NCI-H510A (cell line): ENCODE data around the gene PRDM16.

Source experiments
- DNase-seq: peaks from one replicate; lab custom pipeline; 2025; lab: John Stamatoyannopoulos, UW

The PRDM16 gene

GRCh38 chr1:3397311-3397710 is 328.3 kb downstream of the PRDM16 start:
- DNase-seq = no peak

DNA sequence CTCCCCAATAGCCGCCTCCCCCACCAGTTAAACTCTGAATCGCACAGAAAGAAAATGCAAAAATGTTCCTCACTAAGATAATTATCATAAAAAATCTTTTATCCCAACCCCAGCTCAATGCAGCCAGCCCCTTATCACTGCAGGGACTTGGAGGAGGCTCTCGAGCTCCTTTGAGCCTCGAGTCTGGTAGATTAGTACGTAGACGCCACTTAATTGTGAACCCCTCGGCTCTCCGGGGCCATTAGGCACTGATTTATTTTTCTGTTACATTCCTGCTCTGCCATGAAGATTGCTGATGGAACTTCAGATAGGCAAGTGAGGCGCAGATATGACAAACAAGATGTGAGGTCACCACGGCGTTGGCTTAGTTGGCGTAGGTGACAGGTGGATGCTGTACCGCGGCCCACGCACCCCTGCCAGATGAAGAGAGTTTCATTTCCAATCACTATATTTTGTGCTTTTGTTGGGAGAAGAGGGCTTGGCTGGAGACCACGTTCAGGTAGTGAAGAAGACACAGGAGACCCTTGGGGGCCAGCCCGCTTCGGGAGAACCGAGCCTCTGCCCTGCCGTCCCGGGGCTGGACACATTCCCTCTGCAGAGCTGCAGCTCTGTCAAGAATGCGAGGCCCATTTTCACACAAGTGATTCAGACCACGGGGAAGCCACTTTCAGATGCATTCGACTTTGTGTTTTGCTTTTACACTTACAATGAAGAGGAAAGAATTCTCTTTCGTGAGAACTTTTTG is 329.6 kb downstream of the PRDM16 start:
- DNase-seq = no peak

GRCh38 chr1:3399732-3400131 is 330.7 kb downstream of the PRDM16 start:
- no peak for DNase-seq

GRCh38 chr1:3401585-3402257 is 332.7 kb downstream of the PRDM16 start:
- DNase-seq = no peak

- no peak for DNase-seq
Measured at GRCh38 chr1:3402258-3403010, 333.4 kb downstream of the PRDM16 start.

DNA sequence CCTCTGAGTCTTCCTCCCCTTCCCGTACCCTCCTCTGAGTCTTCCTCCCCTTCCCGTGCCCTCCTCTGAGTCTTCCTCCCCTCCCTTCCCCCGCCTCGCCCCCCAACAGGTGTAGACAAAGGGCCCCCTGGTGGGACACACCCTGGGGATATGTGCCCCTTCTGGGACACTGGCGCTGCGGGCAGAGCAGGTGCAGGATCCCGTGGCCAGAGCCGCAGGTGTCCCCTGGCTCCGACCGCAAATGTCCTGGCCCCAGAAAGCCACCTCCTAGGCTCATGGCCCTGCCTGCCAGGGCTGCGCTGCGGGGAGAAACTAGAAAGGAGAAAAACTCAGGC is 334.0 kb downstream of the PRDM16 start:
- no peak for DNase-seq

- DNase-seq = no peak
Measured at GRCh38 chr1:3403388-3404231, 334.6 kb downstream of the PRDM16 start.

DNA sequence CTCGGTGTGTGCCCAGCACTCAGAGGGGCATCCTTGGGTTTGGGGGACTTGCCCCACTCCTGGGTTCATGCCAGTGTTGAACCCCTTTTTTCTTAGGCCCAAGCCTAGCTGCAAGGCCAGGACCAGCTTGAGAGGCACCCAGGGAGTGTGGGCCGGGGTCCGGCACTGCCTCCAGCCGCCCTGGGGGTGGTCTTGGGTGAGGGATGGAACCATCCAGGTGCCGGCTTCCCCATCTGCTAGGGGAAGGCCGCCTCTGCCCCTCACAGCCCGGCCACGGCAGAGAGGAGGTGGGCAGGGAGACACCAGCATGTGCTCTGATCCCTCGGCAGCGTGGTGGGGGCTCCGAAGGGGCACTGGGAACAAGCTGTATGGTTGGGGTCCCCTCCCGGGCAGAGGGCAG is 335.3 kb downstream of the PRDM16 start:
- DNase-seq = no peak

- DNase-seq = no peak
Measured at GRCh38 chr1:3404801-3405200, 335.8 kb downstream of the PRDM16 start.

GRCh38 chr1:3405491-3405890 is 336.5 kb downstream of the PRDM16 start:
- no peak for DNase-seq

DNA sequence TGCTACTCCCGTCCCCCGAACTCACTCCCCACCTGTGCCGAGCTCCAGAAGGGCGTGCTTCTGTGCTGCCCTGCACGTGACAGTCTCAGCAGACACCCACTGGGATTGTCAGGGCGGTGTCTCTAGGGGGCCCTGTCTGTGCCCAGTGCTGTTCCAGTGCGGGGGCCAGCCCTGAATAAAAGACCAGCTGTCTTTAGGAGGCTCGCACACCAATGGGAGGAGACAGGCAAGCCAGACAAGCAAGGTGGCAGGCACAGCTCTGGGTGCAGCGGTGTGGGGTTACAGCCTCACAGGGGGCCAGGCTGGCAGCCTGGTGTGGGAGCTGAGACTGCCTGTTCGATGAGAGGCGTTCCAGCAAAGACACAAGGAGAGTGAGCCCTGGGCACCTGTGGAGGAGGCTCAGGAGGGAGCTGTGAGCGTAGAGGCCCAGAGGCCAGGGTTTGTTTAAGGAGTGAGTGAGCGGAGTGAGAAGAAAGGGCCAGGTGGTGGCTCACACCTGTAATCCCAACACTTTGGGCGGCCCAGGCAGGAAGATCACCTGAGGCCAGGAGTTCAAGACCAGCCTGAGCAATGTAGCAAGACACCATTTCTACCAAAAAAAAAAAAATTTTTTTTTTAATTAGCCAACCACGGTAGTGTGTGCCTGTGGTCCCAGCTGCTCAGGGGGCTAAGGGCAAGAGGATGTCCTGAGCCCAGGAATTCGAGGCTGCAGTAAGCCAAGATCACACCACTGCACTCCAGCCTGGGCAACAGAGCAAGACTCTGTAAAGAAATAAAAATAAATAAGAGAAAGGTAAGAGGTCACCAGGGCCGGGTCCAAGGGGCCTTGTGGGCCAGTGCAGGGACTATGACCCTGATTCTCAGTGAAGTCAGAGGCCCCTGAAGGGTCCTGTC is 337.2 kb downstream of the PRDM16 start:
- DNase-seq = no peak

GRCh38 chr1:3407021-3407420 is 338.0 kb downstream of the PRDM16 start:
- no peak for DNase-seq

DNA sequence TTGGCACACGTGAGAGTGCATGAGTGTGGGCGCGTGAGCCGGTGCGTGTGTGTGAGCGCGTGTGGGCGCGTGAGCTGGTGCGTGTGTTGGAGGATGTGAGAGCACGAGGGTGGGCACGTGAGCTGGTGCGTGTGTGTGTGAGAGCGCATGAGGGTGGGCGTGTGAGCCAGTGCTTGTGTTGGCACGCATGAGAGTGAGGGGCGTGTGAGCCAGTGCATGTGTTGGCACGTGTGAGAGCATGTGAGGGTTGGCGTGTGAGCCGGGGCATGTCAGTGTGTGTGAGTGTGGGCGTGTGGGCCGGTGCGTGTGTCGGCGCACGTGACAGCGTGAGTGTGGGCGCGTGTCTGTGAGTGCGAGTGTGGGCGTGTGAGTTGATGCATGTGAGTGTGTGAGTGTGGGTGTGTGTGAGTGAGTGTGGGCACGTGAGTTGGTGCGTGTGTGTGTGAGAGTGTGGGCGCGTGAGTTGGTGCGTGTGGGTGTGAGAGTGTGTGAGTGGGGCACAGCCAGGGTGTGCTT is 339.8 kb downstream of the PRDM16 start:
- DNase-seq = no peak

DNA sequence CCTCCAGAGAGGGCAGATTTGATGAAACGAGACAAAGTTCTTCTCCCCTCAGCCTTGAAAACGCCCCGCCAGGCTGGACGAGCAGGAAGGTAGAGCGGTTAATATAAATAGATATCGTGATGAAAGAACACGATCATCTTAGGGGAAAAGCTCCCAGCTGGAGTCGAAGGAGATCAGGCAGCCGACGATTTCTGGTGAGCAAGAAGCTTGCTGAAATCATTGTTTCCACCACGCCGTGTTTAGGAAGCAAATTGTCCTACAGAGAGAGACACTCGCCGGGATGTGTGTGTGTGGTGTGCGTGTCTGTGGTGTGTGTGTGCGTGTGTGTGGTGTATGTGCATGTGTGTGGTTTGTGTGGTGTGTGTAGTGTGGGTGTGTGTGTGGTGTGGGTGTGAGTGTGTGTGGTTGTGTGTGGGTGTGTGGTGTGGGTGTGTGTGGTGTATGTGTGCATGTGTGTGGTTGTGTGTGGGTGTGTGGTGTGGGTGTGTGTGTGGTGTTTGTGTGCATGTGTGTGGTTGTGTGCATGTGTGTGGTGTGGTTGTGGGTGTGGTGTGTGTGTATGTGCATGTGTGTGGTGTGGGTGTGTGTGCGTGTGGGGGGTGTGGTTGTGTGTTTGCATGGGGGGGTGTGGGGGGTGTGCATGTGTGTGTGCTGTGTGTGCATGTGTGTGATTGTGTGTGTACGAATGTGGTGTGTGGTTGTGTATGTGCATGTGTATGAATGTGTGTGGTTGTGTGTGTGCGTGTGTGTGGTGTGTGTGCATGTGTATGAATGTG is 340.6 kb downstream of the PRDM16 start:
- no peak for DNase-seq

DNA sequence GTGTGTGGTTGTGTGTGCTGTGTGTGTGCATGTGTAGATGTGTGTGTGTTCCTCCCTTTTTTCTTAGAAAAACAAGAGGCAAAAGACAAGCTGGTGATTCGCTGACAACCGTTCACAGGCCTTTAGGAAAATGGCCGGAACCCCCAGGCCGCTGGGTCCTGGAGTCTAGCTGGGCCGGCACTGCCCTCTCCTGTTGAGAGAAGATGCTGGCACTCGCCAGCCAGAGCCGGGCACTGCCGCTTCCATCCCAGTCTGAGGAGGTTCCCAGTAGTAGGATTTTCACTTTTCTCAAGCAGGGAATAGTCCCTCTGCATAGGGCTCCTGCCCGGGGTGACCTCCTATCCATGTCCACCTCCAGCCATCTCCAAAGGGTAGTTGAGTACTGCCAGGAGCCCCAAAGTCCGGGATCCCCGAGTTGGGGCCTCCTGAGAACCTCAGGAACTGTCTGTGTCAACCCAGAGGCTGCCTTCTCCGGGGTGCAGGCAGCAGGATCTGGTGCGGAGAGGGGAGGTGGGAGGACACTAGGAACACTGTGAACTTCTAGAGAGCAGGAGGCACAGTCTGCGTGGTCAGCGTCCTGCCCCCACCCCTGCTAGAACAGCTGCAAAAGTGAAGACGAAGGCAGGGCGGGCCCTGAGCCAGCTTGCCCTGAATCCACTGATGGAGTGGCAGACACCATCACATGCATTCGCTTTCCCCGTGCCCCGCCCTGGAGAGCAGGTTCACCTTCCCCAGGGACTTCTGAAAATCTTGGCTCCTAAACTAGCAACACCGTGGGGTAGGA is 341.3 kb downstream of the PRDM16 start:
- no peak for DNase-seq

GRCh38 chr1:3411806-3412205 is 342.8 kb downstream of the PRDM16 start:
- no peak for DNase-seq

GRCh38 chr1:3412376-3412775 is 343.4 kb downstream of the PRDM16 start:
- no peak for DNase-seq

DNA sequence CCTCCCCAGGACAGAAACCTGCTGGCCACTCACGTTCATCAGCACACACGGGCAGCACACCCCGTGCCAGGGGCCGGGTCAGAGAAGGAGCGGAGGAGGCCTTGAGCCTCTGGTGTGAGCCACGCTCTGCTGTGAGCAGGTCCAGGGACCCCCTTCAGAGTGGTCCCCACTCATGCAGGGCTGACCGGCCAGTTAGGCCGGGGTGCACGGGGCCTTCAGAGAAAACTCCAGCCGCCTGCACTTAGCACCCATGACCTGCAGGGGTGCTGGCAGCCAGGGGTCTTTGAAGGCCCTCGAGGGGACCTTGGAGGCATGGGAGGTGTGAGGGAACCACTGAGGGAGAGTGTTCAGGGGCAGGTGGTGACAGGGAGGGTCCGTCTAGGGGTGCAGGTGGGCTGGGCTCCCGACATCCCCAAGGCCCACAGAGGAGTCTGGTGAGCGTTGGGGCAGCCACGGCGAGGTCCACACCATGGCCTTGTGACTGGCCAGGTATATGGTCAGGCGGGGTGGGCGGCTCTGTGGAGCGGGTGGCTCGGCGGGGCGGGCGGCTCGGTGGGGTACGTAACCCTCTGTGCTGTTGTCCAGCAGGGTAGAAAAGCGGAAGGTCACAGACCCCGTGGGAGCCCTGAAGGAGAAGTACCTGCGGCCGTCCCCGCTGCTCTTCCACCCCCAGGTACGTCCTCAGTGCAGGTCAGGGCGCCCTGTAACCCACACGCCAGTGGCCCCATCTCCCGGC is 345.1 kb downstream of the PRDM16 start:
- DNase-seq = no peak
